Mucosa of rectum (tissue), 2 donors: ENCODE data around the gene ZNF319.
"Not testable (repeated sequence)": the region's sequence is repeated elsewhere in the genome, so short reads cannot be mapped to it uniquely, and the experiment has no call there.

Experiments
- H3K27ac ChIP-seq, 2 donors: one replicate each; pipeline ENCODE4 v1.7.0; 2013; ENCODE audit warnings: inconsistent platforms in 2 of 2, low read depth in 2 of 2, low read length in 2 of 2
- H3K27me3 ChIP-seq, 2 donors: one replicate each; pipeline ENCODE4 v1.7.0; 2013; ENCODE audit warnings: low read length in 2 of 2; ENCODE audit not compliant: control insufficient read depth in 2 of 2, insufficient read depth in 2 of 2
- H3K36me3 ChIP-seq, 2 donors: one replicate each; pipeline ENCODE4 v1.7.0; 2013; ENCODE audit warnings: low read length in 2 of 2; ENCODE audit not compliant: control insufficient read depth in 2 of 2, insufficient read depth in 2 of 2
- H3K4me1 ChIP-seq, 2 donors: one replicate each; pipeline ENCODE4 v1.7.0; 2013; ENCODE audit warnings: low read length in 2 of 2, mild to moderate bottlenecking in 1 of 2; ENCODE audit not compliant: control insufficient read depth in 2 of 2, insufficient read depth in 2 of 2
- H3K4me3 ChIP-seq, 2 donors: one replicate each; pipeline ENCODE4 v1.7.0; 2013; ENCODE audit warnings: low read length in 2 of 2
- H3K9ac ChIP-seq, 2 donors: one replicate each; pipeline ENCODE4 v1.7.0; 2013; ENCODE audit warnings: low read length in 2 of 2, low read depth in 1 of 2, mild to moderate bottlenecking in 1 of 2
- H3K9me3 ChIP-seq, 2 donors: one replicate each; pipeline ENCODE4 v1.7.0; 2013; ENCODE audit warnings: low read length in 2 of 2; ENCODE audit not compliant: control insufficient read depth in 2 of 2
- donor health status: healthy.
- donor health status: Normal muscosa, but diverticular disease.

Gene ZNF319

GRCh38 chr16:58004736-58005135 is 4.3 kb upstream of the ZNF319 start:
- H3K4me3 ChIP-seq, H3K27me3 ChIP-seq, H3K27ac ChIP-seq, H3K9me3 ChIP-seq, H3K36me3 ChIP-seq, H3K9ac ChIP-seq, H3K4me1 ChIP-seq: not testable (repeated sequence)

- Histone ChIP-seq H3K36me3 (peaks cover 1 to 4% of the 10 kb centered on the region in 2 donors), H3K9ac (no peak overlapping the region), H3K27me3 (no peaks in the 10 kb centered on the region), H3K4me3 (no peak overlapping the region), H3K27ac (no peak overlapping the region), H3K4me1 (peaks cover 7 to 16% of the 10 kb centered on the region in 2 donors), H3K9me3 (no peaks in the 10 kb centered on the region)
These were observed 2.5 kb upstream of the ZNF319 start for GRCh38 chr16:58002936-58003335.

- H3K36me3 ChIP-seq, result peaks cover 7 to 9% of the 10 kb centered on the region in 2 donors
- no peak overlapping the region for H3K4me3 ChIP-seq
- no peaks in the 10 kb centered on the region for H3K27me3 ChIP-seq
- no peaks in the 10 kb centered on the region for H3K9me3 ChIP-seq
- peaks cover 10 to 16% of the 10 kb centered on the region in 2 donors for H3K4me1 ChIP-seq
- H3K9ac ChIP-seq, result no peak overlapping the region
- H3K27ac ChIP-seq, result no peak overlapping the region
These were observed 1.9 kb upstream of the ZNF319 start for GRCh38 chr16:58002416-58002800.

GRCh38 chr16:58001781-58002415 is 1.4 kb upstream of the ZNF319 start:
- Histone ChIP-seq H3K4me1 (peaks cover 10 to 16% of the 10 kb centered on the region in 2 donors), H3K27ac (no peak overlapping the region), H3K27me3 (no peaks in the 10 kb centered on the region), H3K9me3 (no peaks in the 10 kb centered on the region), H3K9ac (peak overlapping the region in 1 of 2 donors; percentile 83), H3K36me3 (peaks cover 12 to 14% of the 10 kb centered on the region in 2 donors), H3K4me3 (peak overlapping the region; percentile 80 to 89)

- Histone ChIP-seq H3K27ac (peak within 1 kb of the TSS; percentile 67 to 92), H3K9me3 (no peaks in the 10 kb centered on the region), H3K9ac (peak within 1 kb of the TSS; percentile 81 to 83), H3K4me1 (peaks cover 10 to 16% of the 10 kb centered on the region in 2 donors), H3K36me3 (peaks cover 15 to 20% of the 10 kb centered on the region in 2 donors), H3K4me3 (peak within 1 kb of the TSS; percentile 80 to 89), H3K27me3 (no peaks in the 10 kb centered on the region)
These were observed 519 bp upstream of the ZNF319 start, which contains the start of gene USB1 for GRCh38 chr16:58000706-58001676. Gene USB1, plus strand, starts transcription at chr16:58001407. Its CDS starts 77 bp downstream, at chr16:58001484.

- H3K4me3 ChIP-seq, result peak overlapping the region; percentile 59 to 75
- peaks cover 12 to 23% of the 10 kb centered on the region in 2 donors for H3K36me3 ChIP-seq
- no peaks in the 10 kb centered on the region for H3K27me3 ChIP-seq
- H3K9me3 ChIP-seq, result no peaks in the 10 kb centered on the region
- H3K9ac ChIP-seq, result peak overlapping the region; percentile 68 to 69
- peak overlapping the region; percentile 23 to 72 for H3K27ac ChIP-seq
- peaks cover 10 to 16% of the 10 kb centered on the region in 2 donors for H3K4me1 ChIP-seq
These were observed 1.0 kb downstream of the ZNF319 start for GRCh38 chr16:57999366-57999970.

- Histone ChIP-seq H3K27ac (no peak overlapping the region), H3K36me3 (peaks cover 12 to 23% of the 10 kb centered on the region in 2 donors), H3K4me1 (peaks cover 10 to 16% of the 10 kb centered on the region in 2 donors), H3K27me3 (no peaks in the 10 kb centered on the region), H3K9me3 (no peaks in the 10 kb centered on the region), H3K4me3 (peak overlapping the region; percentile 17 to 75), H3K9ac (peak overlapping the region in 1 of 2 donors; percentile 69)
These were observed 1.5 kb downstream of the ZNF319 start for GRCh38 chr16:57998992-57999365.

GRCh38 chr16:57998486-57998885 is 2.0 kb downstream of the ZNF319 start:
- H3K36me3 ChIP-seq, result peaks cover 15 to 23% of the 10 kb centered on the region in 2 donors
- no peaks in the 10 kb centered on the region for H3K27me3 ChIP-seq
- H3K4me3 ChIP-seq, result no peak overlapping the region
- no peak overlapping the region for H3K9ac ChIP-seq
- H3K9me3 ChIP-seq, result no peaks in the 10 kb centered on the region
- peaks cover 10 to 16% of the 10 kb centered on the region in 2 donors for H3K4me1 ChIP-seq
- H3K27ac ChIP-seq, result no peak overlapping the region

GRCh38 chr16:57997528-57998265 is 2.8 kb downstream of the ZNF319 start:
- Histone ChIP-seq H3K9ac (no peak overlapping the region), H3K9me3 (no peaks in the 10 kb centered on the region), H3K36me3 (peaks cover 15 to 23% of the 10 kb centered on the region in 2 donors), H3K4me3 (no peak overlapping the region), H3K27me3 (no peaks in the 10 kb centered on the region), H3K27ac (no peak overlapping the region), H3K4me1 (peaks cover 10 to 16% of the 10 kb centered on the region in 2 donors)
